ENCODE measurements around the gene SNX18.

- TF ChIP-seq, protein P1, sequence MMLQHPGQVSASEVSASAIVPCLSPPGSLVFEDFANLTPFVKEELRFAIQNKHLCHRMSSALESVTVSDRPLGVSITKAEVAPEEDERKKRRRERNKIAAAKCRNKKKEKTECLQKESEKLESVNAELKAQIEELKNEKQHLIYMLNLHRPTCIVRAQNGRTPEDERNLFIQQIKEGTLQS (IDR thresholded peaks at IDR 0.05; ENCODE audit: insufficient read depth, low read depth, low read length): no peak
- no peak for TF ChIP-seq JUND (IDR thresholded peaks at IDR 0.05; ENCODE audit: low read length)
- no peak for TF ChIP-seq TAF1 (IDR thresholded peaks at IDR 0.05; ENCODE audit: low read depth, low read length)
- TF ChIP-seq TCF12 (IDR thresholded peaks at IDR 0.05; ENCODE audit: low read depth, low read length): no peak
- no peak for TF ChIP-seq POLR2AphosphoS5 (IDR thresholded peaks at IDR 0.05; ENCODE audit: low read depth, low read length)
- TF ChIP-seq CTCF (IDR thresholded peaks at IDR 0.05; ENCODE audit: control extremely low read depth in 1 of 3, insufficient read depth in 1 of 3, low read depth in 1 of 3, low read length in 3 of 3): no peak
- no peak for TF ChIP-seq RAD21 (IDR thresholded peaks at IDR 0.05 in 1 of 2, conservative IDR thresholded peaks at IDR 0.05 in 1 of 2; ENCODE audit: low read depth in 2 of 2, low read length in 2 of 2)
- no peak for TF ChIP-seq TEAD4 (IDR thresholded peaks at IDR 0.05; ENCODE audit: low read depth, low read length)
- no peak for TF ChIP-seq BCL11A (IDR thresholded peaks at IDR 0.05; ENCODE audit: low read depth in 2 of 2, low read length in 2 of 2)
- TF ChIP-seq SIN3A (conservative IDR thresholded peaks at IDR 0.05 in 1 of 2, IDR thresholded peaks at IDR 0.05 in 1 of 2; ENCODE audit: low read depth in 1 of 2, low read length in 2 of 2): no peak
Measured at GRCh38 chr5:54539001-54539400, 21.4 kb downstream of the SNX18 start.

Measured in H1 (cell line).